Neuron (in vitro differentiated cells): ENCODE results near the gene CALML3.

Experiments used
- H2AFZ ChIP-seq: one replicate; pipeline ENCODE4 v1.6.1; 2013; ENCODE audit warnings: low read depth, mild to moderate bottlenecking, inconsistent platforms, low read length, moderate library complexity
- H3K27me3 ChIP-seq: one replicate; pipeline ENCODE4 v1.6.1; 2013; ENCODE audit warnings: low read length; ENCODE audit not compliant: insufficient read depth
- H3K36me3 ChIP-seq: one replicate; pipeline ENCODE4 v1.6.1; 2013; ENCODE audit warnings: low read length; ENCODE audit not compliant: insufficient read depth
- H3K4me1 ChIP-seq: one replicate; pipeline ENCODE4 v1.6.1; 2013; ENCODE audit warnings: low read length; ENCODE audit not compliant: insufficient read depth
- H3K4me3 ChIP-seq: 2 replicates; pipeline ENCODE4 v1.5.1; 2013; ENCODE audit warnings: mild to moderate bottlenecking, low read length, moderate library complexity
- H3K9me3 ChIP-seq: one replicate; pipeline ENCODE4 v1.6.1; 2013; ENCODE audit warnings: low read length

CALML3 gene

GRCh38 chr10:5529702-5530411, 5.1 kb downstream of the CALML3 start:
- Histone ChIP-seq H2AFZ (no peak overlapping the region), H3K27me3 (no peaks in the 10 kb centered on the region), H3K4me3 (no peak overlapping the region), H3K36me3 (no peaks in the 10 kb centered on the region), H3K4me1 (peaks cover 4% of the 10 kb centered on the region), H3K9me3 (peaks cover 2% of the 10 kb centered on the region)

GRCh38 chr10:5530412-5530806, 5.6 kb downstream of the CALML3 start:
- Histone ChIP-seq H3K9me3 (peaks cover 2% of the 10 kb centered on the region), H2AFZ (no peak overlapping the region), H3K4me1 (peaks cover 4% of the 10 kb centered on the region), H3K27me3 (no peaks in the 10 kb centered on the region), H3K4me3 (no peak overlapping the region), H3K36me3 (no peaks in the 10 kb centered on the region)

- Histone ChIP-seq H3K27me3 (no peaks in the 10 kb centered on the region), H3K36me3 (no peaks in the 10 kb centered on the region), H3K9me3 (peaks cover 2% of the 10 kb centered on the region), H2AFZ (no peak overlapping the region), H3K4me1 (peaks cover 4% of the 10 kb centered on the region), H3K4me3 (no peak overlapping the region)
Measured at GRCh38 chr10:5530846-5531557, 6.2 kb downstream of the CALML3 start.

GRCh38 chr10:5531558-5532306, 7.0 kb downstream of the CALML3 start:
- peaks cover 2% of the 10 kb centered on the region for H3K9me3 ChIP-seq
- H3K4me1 ChIP-seq: peaks cover 4% of the 10 kb centered on the region
- H3K27me3 ChIP-seq: no peaks in the 10 kb centered on the region
- H3K4me3 ChIP-seq: no peak overlapping the region
- no peaks in the 10 kb centered on the region for H3K36me3 ChIP-seq
- H2AFZ ChIP-seq: no peak overlapping the region

- Histone ChIP-seq H3K27me3 (no peaks in the 10 kb centered on the region), H2AFZ (no peak overlapping the region), H3K9me3 (peaks cover 2% of the 10 kb centered on the region), H3K36me3 (no peaks in the 10 kb centered on the region), H3K4me1 (peaks cover 4% of the 10 kb centered on the region), H3K4me3 (no peak overlapping the region)
Measured at GRCh38 chr10:5532307-5532605, 7.5 kb downstream of the CALML3 start.

- Histone ChIP-seq H3K4me3 (no peak overlapping the region), H3K36me3 (no peaks in the 10 kb centered on the region), H3K27me3 (no peaks in the 10 kb centered on the region), H2AFZ (no peak overlapping the region), H3K9me3 (peaks cover 2% of the 10 kb centered on the region), H3K4me1 (peaks cover 4% of the 10 kb centered on the region)
Measured at GRCh38 chr10:5532618-5533097, 7.9 kb downstream of the CALML3 start.

- H3K4me1 ChIP-seq: peaks cover 4% of the 10 kb centered on the region
Measured at GRCh38 chr10:5533098-5533731, 8.5 kb downstream of the CALML3 start.

GRCh38 chr10:5534051-5534821, 9.5 kb downstream of the CALML3 start:
- Histone ChIP-seq H3K9me3 (peaks cover 2% of the 10 kb centered on the region), H3K4me1 (peaks cover 4% of the 10 kb centered on the region), H3K36me3 (no peaks in the 10 kb centered on the region), H2AFZ (no peak overlapping the region), H3K27me3 (no peaks in the 10 kb centered on the region), H3K4me3 (no peak overlapping the region)

More at GRCh38 chr10:5533098-5533731, 8.5 kb downstream of the CALML3 start:
- Histone ChIP-seq H3K4me3 (no peak overlapping the region), H2AFZ (no peak overlapping the region), H3K27me3 (no peaks in the 10 kb centered on the region), H3K9me3 (peaks cover 2% of the 10 kb centered on the region), H3K36me3 (no peaks in the 10 kb centered on the region)

GRCh38 chr10:5534880-5535856, 10.4 kb downstream of the CALML3 start:
- no peak overlapping the region for H3K4me3 ChIP-seq
- H2AFZ ChIP-seq: no peak overlapping the region
- peaks cover under 1% of the 10 kb centered on the region for H3K4me1 ChIP-seq
- peaks cover 2% of the 10 kb centered on the region for H3K9me3 ChIP-seq
- no peaks in the 10 kb centered on the region for H3K27me3 ChIP-seq
- no peaks in the 10 kb centered on the region for H3K36me3 ChIP-seq

GRCh38 chr10:5536486-5537081, 11.8 kb downstream of the CALML3 start:
- Histone ChIP-seq H3K27me3 (no peaks in the 10 kb centered on the region), H3K36me3 (no peaks in the 10 kb centered on the region), H3K9me3 (peaks cover 2% of the 10 kb centered on the region), H3K4me1 (no peaks in the 10 kb centered on the region), H3K4me3 (no peak overlapping the region), H2AFZ (no peak overlapping the region)

- Histone ChIP-seq H3K4me1 (no peaks in the 10 kb centered on the region), H2AFZ (no peak overlapping the region), H3K36me3 (no peaks in the 10 kb centered on the region), H3K4me3 (no peak overlapping the region), H3K27me3 (no peaks in the 10 kb centered on the region), H3K9me3 (peaks cover 2% of the 10 kb centered on the region)
Measured at GRCh38 chr10:5537684-5538083, 12.9 kb downstream of the CALML3 start.
